GM23338 (cell line): Measurements from ENCODE around the gene HABP4. TPM values are rescaled to one million over a fixed set of nuclear protein-coding genes. Genes with fewer than 3 reads are reported as not detected.

Source experiments
- ATAC-seq: fragments of 200-7000 bp; cut with Tn5 transposase; 3 replicates; pipeline ENCODE4 v1.9.1; 2020
- DNase-seq: peaks from one replicate; pipeline ENCODE4 v3.0.0-alpha.2; 2015; ENCODE audit warnings: low spot score
- H2AFZ ChIP-seq: fragments of 200-600 bp; sonication (generic); 2 replicates; pipeline ENCODE4 v1.8.0; 2016; ENCODE audit warnings: antibody characterized with exemption, mild to moderate bottlenecking, moderate library complexity
- H3F3A ChIP-seq: fragments of 200-600 bp; sonication (generic); replicated peaks from 2 replicates; pipeline ENCODE4 v1.8.0; 2017; ENCODE audit warnings: antibody characterized with exemption, mixed run types, low read depth
- H3K27ac ChIP-seq: fragments of 200-600 bp; sonication (generic); 2 replicates; pipeline ENCODE4 v1.6.1; 2016; ENCODE audit warnings: low read depth
- H3K27me3 ChIP-seq: fragments of 200-600 bp; sonication (generic); 2 replicates; pipeline ENCODE4 v1.8.0; 2016; ENCODE audit warnings: mild to moderate bottlenecking, mixed run types, moderate library complexity; ENCODE audit not compliant: insufficient read depth
- H3K36me3 ChIP-seq: fragments of 200-600 bp; sonication (generic); 2 replicates; pipeline ENCODE4 v1.8.0; 2016; ENCODE audit warnings: mild to moderate bottlenecking; ENCODE audit not compliant: insufficient read depth
- H3K4me1 ChIP-seq: fragments of 200-600 bp; sonication (generic); 2 replicates; pipeline ENCODE4 v1.8.0; 2016; ENCODE audit warnings: mild to moderate bottlenecking, moderate library complexity; ENCODE audit not compliant: insufficient read depth
- H3K4me2 ChIP-seq: fragments of 200-600 bp; sonication (generic); 2 replicates; pipeline ENCODE4 v1.7.1; 2017; ENCODE audit warnings: mixed run types
- H3K4me3 ChIP-seq: fragments of 200-600 bp; sonication (generic); 2 replicates; pipeline ENCODE4 v1.6.1; 2016; ENCODE audit warnings: mixed run types
- H3K79me2 ChIP-seq: fragments of 200-600 bp; sonication (generic); replicated peaks from 2 replicates; pipeline ENCODE4 v1.8.0; 2017; ENCODE audit warnings: mild to moderate bottlenecking; ENCODE audit not compliant: insufficient read depth
- H3K9me2 ChIP-seq: fragments of 200-600 bp; sonication (generic); 2 replicates; pipeline ENCODE4 v1.8.0; 2017; ENCODE audit not compliant: insufficient read depth
- H4K20me1 ChIP-seq: fragments of 200-600 bp; sonication (generic); replicated peaks from 2 replicates; pipeline ENCODE4 v1.8.0; 2017; ENCODE audit warnings: mild to moderate bottlenecking; ENCODE audit not compliant: insufficient read depth
- H3K27ac Mint-ChIP-seq: 2 replicates; pipeline ENCODE4 v1.8.0; 2020; ENCODE audit warnings: inconsistent platforms, mild to moderate bottlenecking, moderate library complexity, mixed read lengths
- H3K27me3 Mint-ChIP-seq: 3 replicates; pipeline ENCODE4 v1.8.0; 2022; ENCODE audit warnings: low read depth, mild to moderate bottlenecking, moderate library complexity, mixed read lengths, inconsistent platforms; ENCODE audit not compliant: insufficient read depth, poor library complexity
- H3K36me3 Mint-ChIP-seq: 3 replicates; pipeline ENCODE4 v1.8.0; 2021; ENCODE audit warnings: low read depth, mild to moderate bottlenecking, inconsistent platforms, moderate library complexity, mixed read lengths
- H3K4me1 Mint-ChIP-seq: 3 replicates; pipeline ENCODE4 v1.8.0; 2020; ENCODE audit warnings: mild to moderate bottlenecking, inconsistent platforms, mixed read lengths
- H3K4me3 Mint-ChIP-seq: 3 replicates; pipeline ENCODE4 v1.8.0; 2021; ENCODE audit warnings: moderate library complexity, mild to moderate bottlenecking, inconsistent platforms, mixed read lengths
- H3K9me3 Mint-ChIP-seq: 3 replicates; pipeline ENCODE4 v1.8.0; 2020; ENCODE audit warnings: moderate library complexity, mild to moderate bottlenecking, inconsistent platforms, mixed read lengths
- CREB1 ChIP-seq: fragments of 250-450 bp; sonication (Bioruptor Pico); IDR thresholded peaks from 2 replicates; pipeline ENCODE4 v1.5.0; 2020; ENCODE audit warnings: low read depth, mild to moderate bottlenecking, moderate library complexity
- NANOG ChIP-seq: IDR thresholded peaks from 2 replicates; pipeline ENCODE4 v1.6.1; 2016; ENCODE audit warnings: antibody characterized with exemption, borderline replicate concordance
- POLR2AphosphoS5 ChIP-seq: IDR thresholded peaks from 2 replicates; pipeline ENCODE4 v1.6.1; 2016; ENCODE audit warnings: antibody characterized with exemption, low read depth
- polyA plus RNA-seq: library from polyadenylated mRNA; unstranded; fragments of >200 nt; fragmentation: Nextera tagmentation; extraction: Ambion mirVana; gene quantifications from 2 replicates; pipeline ENCODE4 v1.2.1, GENCODE V29; 2016
- total RNA-seq: library from RNA; depleted of rRNA; stranded (reverse); fragments of >200 nt; shearing (Covaris generic); gene quantifications from 2 replicates; pipeline ENCODE4 v1.2.3, GENCODE V29; 2014; rRNA removed

HABP4 gene
- total and polyA plus RNA-seq, 2 experiments from 2014 or later, result 8.8 to 9.9 TPM

GRCh38 chr9:96540106-96540505, 90.1 kb downstream of the HABP4 start:
- Mint-ChIP-seq H3K36me3 (peaks cover 8% of the 10 kb centered on the region; the same call in 2 of the 3 replicates), H3K4me1 (peaks cover 5% of the 10 kb centered on the region; the same call in 2 of the 3 replicates), H3K27ac (no peak overlapping the region), H3K4me3 (no peak overlapping the region), H3K27me3 (no peaks in the 10 kb centered on the region), H3K9me3 (no peaks in the 10 kb centered on the region)
- Histone ChIP-seq H2AFZ (no peak overlapping the region), H3K36me3 (no peaks in the 10 kb centered on the region), H4K20me1 (no peaks in the 10 kb centered on the region), H3K79me2 (no peaks in the 10 kb centered on the region), H3K4me3 (no peak overlapping the region), H3K4me1 (peaks cover 6% of the 10 kb centered on the region; the same call in 1 of the 2 replicates), H3K4me2 (no peak overlapping the region), H3F3A (no peaks in the 10 kb centered on the region), H3K27ac (no peak overlapping the region), H3K27me3 (no peaks in the 10 kb centered on the region), H3K9me2 (no peaks in the 10 kb centered on the region)
- TF ChIP-seq CREB1 (CRISPR knock-in tag) (no peak), NANOG (no peak), POLR2AphosphoS5 (no peak)
- DNase-seq (no peak), ATAC-seq (no peak)

Other genes with a start within 250 kb of the HABP4 start
- gene HSD17B3, start 148.0 kb upstream of the HABP4 start, total RNA-seq, result not detected in 2 replicates
- gene HSD17B3, start 148.0 kb upstream of the HABP4 start, polyA plus RNA-seq, result not detected in 2 replicates
- 11.6 and 14.4 TPM in 2 replicates for gene SLC35D2, start 66.5 kb upstream of the HABP4 start, total RNA-seq
- 7.8 and 8.2 TPM in 2 replicates for gene SLC35D2, start 66.5 kb upstream of the HABP4 start, polyA plus RNA-seq
- 11.5 and 12.3 TPM in 2 replicates for gene ZNF367, start 31.8 kb upstream of the HABP4 start, total RNA-seq
- 2.5 and 3.6 TPM in 2 replicates for gene ZNF367, start 31.8 kb upstream of the HABP4 start, polyA plus RNA-seq
- 52.1 and 53.4 TPM in 2 replicates for gene CDC14B, start 169.7 kb downstream of the HABP4 start, total RNA-seq
- 11.9 and 12.2 TPM in 2 replicates for gene CDC14B, start 169.7 kb downstream of the HABP4 start, polyA plus RNA-seq
- gene PRXL2C, start 205.1 kb downstream of the HABP4 start, total RNA-seq, result 5.2 and 7.8 TPM in 2 replicates
- 6.6 and 7.9 TPM in 2 replicates for gene PRXL2C, start 205.1 kb downstream of the HABP4 start, polyA plus RNA-seq